ENCODE measurements around the gene ZNF362.

ZNF362 gene

GRCh38 chr1:33268457-33268856 is 12.2 kb downstream of the ZNF362 start:
- DNase-seq (ENCODE audit: low read depth, low spot score): no peak

GRCh38 chr1:33268927-33269610 is 12.8 kb downstream of the ZNF362 start:
- DNase-seq (ENCODE audit: low read depth, low spot score): no peak

- no peak for DNase-seq (ENCODE audit: low read depth, low spot score)
These were observed 13.3 kb downstream of the ZNF362 start for GRCh38 chr1:33269621-33270020.

GRCh38 chr1:33270379-33270778 is 14.1 kb downstream of the ZNF362 start:
- no peak for DNase-seq (ENCODE audit: low read depth, low spot score)

GRCh38 chr1:33270808-33271465 is 14.6 kb downstream of the ZNF362 start:
- no peak for DNase-seq (ENCODE audit: low read depth, low spot score)

- DNase-seq (ENCODE audit: low read depth, low spot score): no peak
These were observed 15.6 kb downstream of the ZNF362 start for GRCh38 chr1:33271666-33272505.

GRCh38 chr1:33272509-33272908 is 16.2 kb downstream of the ZNF362 start:
- DNase-seq (ENCODE audit: low read depth, low spot score): no peak

GRCh38 chr1:33272930-33273329 is 16.6 kb downstream of the ZNF362 start:
- DNase-seq (ENCODE audit: low read depth, low spot score): no peak

- no peak for DNase-seq (ENCODE audit: low read depth, low spot score)
These were observed 17.1 kb downstream of the ZNF362 start for GRCh38 chr1:33273406-33273805.

- DNase-seq (ENCODE audit: low read depth, low spot score): no peak
These were observed 17.7 kb downstream of the ZNF362 start for GRCh38 chr1:33273961-33274371.

GRCh38 chr1:33274446-33274845 is 18.2 kb downstream of the ZNF362 start:
- no peak for DNase-seq (ENCODE audit: low read depth, low spot score)

- DNase-seq (ENCODE audit: low read depth, low spot score): no peak
These were observed 18.9 kb downstream of the ZNF362 start for GRCh38 chr1:33275195-33275594.

- no peak for DNase-seq (ENCODE audit: low read depth, low spot score)
These were observed 19.6 kb downstream of the ZNF362 start for GRCh38 chr1:33275706-33276572.

- no peak for DNase-seq (ENCODE audit: low read depth, low spot score)
These were observed 20.4 kb downstream of the ZNF362 start for GRCh38 chr1:33276573-33277298.

- DNase-seq (ENCODE audit: low read depth, low spot score): no peak
These were observed 21.3 kb downstream of the ZNF362 start for GRCh38 chr1:33277488-33278084.

GRCh38 chr1:33280091-33280661 is 23.9 kb downstream of the ZNF362 start:
- no peak for DNase-seq (ENCODE audit: low read depth, low spot score)

- no peak for DNase-seq (ENCODE audit: low read depth, low spot score)
These were observed 25.4 kb downstream of the ZNF362 start for GRCh38 chr1:33281554-33282303.

GRCh38 chr1:33282791-33283190 is 26.5 kb downstream of the ZNF362 start:
- no peak for DNase-seq (ENCODE audit: low read depth, low spot score)

GRCh38 chr1:33284049-33284448 is 27.8 kb downstream of the ZNF362 start:
- DNase-seq (ENCODE audit: low read depth, low spot score): no peak
